GM23338 (cell line): ENCODE data around the gene KRTAP10-10.

Source experiments
- CREB1 ChIP-seq: fragments of 250-450 bp; sonication (Bioruptor Pico); IDR thresholded peaks from 2 replicates; pipeline ENCODE4 v1.5.0; 2020; ENCODE audit warnings: low read depth, mild to moderate bottlenecking, moderate library complexity
- CTCF ChIP-seq, 2 experiments: fragments of 200-600 bp in 1 of 2; sonication (generic) in 1 of 2; conservative IDR thresholded peaks; 2 replicates each; pipeline versions ENCODE4 v1.5.1 to v1.6.1; 2016 to 2017; ENCODE audit warnings: antibody characterized with exemption in 2 of 2, low read depth in 2 of 2, mild to moderate bottlenecking in 2 of 2, moderate library complexity in 1 of 2
- EZH2 ChIP-seq: fragments of 200-600 bp; sonication (generic); IDR thresholded peaks from one replicate; pipeline ENCODE4 v1.8.0; 2017; ENCODE audit warnings: antibody characterized with exemption, mild to moderate bottlenecking, low read depth; ENCODE audit not compliant: unreplicated experiment
- EZH2phosphoT487 ChIP-seq: fragments of 200-600 bp; sonication (generic); IDR thresholded peaks from one replicate; pipeline ENCODE4 v1.8.1; 2018; ENCODE audit warnings: antibody characterized with exemption; ENCODE audit not compliant: unreplicated experiment
- JUNB ChIP-seq: IDR thresholded peaks from one replicate; pipeline ENCODE4 v1.6.1; 2016; ENCODE audit warnings: antibody characterized with exemption; ENCODE audit not compliant: unreplicated experiment
- POLR2AphosphoS5 ChIP-seq: IDR thresholded peaks from 2 replicates; pipeline ENCODE4 v1.6.1; 2016; ENCODE audit warnings: antibody characterized with exemption, low read depth
- REST ChIP-seq: IDR thresholded peaks from one replicate; pipeline ENCODE4 v1.6.1; 2018; ENCODE audit warnings: antibody characterized with exemption; ENCODE audit not compliant: unreplicated experiment
- STAT1 ChIP-seq: IDR thresholded peaks from one replicate; pipeline ENCODE4 v1.6.1; 2016; ENCODE audit warnings: antibody characterized with exemption; ENCODE audit not compliant: unreplicated experiment
- ZNF114 ChIP-seq: fragments of 250-450 bp; sonication (Bioruptor Pico); IDR thresholded peaks from 2 replicates; pipeline ENCODE4 v1.5.0; 2020; ENCODE audit warnings: mild to moderate bottlenecking, moderate library complexity

GRCh38 chr21:44664691-44665090 lies 27.5 kb downstream of the KRTAP10-10 start:
- TF ChIP-seq CTCF (conservative IDR thresholded peaks at IDR 0.05; ENCODE audit: low read depth in 2 of 2) (no peak), CREB1 (CRISPR knock-in tag) (no peak), EZH2 (no peak), EZH2phosphoT487 (no peak), POLR2AphosphoS5 (no peak), ZNF114 (no peak), STAT1 (no peak), JUNB (no peak), REST (no peak)
